Mesenchymal stem cell (in vitro differentiated cells and primary cell): ENCODE data around the gene MYRF.

ENCODE experiments used
- DNase-seq: peaks from one replicate; pipeline ENCODE4 v3.0.0-alpha.2; 2013
- H2AFZ ChIP-seq: one replicate; pipeline ENCODE4 v1.6.1; 2013; ENCODE audit warnings: low read depth, mild to moderate bottlenecking, control low read depth, inconsistent platforms, low read length, moderate library complexity
- H2AK5ac ChIP-seq: 2 replicates; pipeline ENCODE4 v1.6.1; 2013; ENCODE audit warnings: low read length, moderate library complexity, mild to moderate bottlenecking, inconsistent platforms; ENCODE audit not compliant: severe bottlenecking
- H2BK120ac ChIP-seq: one replicate; pipeline ENCODE4 v1.6.1; 2013; ENCODE audit warnings: low read depth, mild to moderate bottlenecking, inconsistent platforms, low read length, moderate library complexity
- H2BK12ac ChIP-seq, 2 experiments: one replicate each; pipeline ENCODE4 v1.6.1; 2013; ENCODE audit warnings: inconsistent platforms in 2 of 2, low read length in 2 of 2, mild to moderate bottlenecking in 2 of 2, moderate library complexity in 2 of 2, control low read depth in 1 of 2
- H2BK15ac ChIP-seq: one replicate; pipeline ENCODE4 v1.6.1; 2013; ENCODE audit warnings: mild to moderate bottlenecking, low read depth, inconsistent platforms; ENCODE audit not compliant: poor library complexity, severe bottlenecking
- H2BK5ac ChIP-seq: 2 replicates; pipeline ENCODE4 v1.6.1; 2013; ENCODE audit warnings: low read depth, mild to moderate bottlenecking, low read length, control low read depth, inconsistent platforms; ENCODE audit not compliant: poor library complexity, severe bottlenecking
- H3K14ac ChIP-seq, 2 experiments: one replicate each; pipeline ENCODE4 v1.6.1; 2013; ENCODE audit warnings: inconsistent platforms in 2 of 2, low read length in 2 of 2, control low read depth in 1 of 2, mild to moderate bottlenecking in 1 of 2, moderate library complexity in 1 of 2
- H3K18ac ChIP-seq, 2 experiments: one replicate each; pipeline ENCODE4 v1.6.1; 2013; ENCODE audit warnings: inconsistent platforms in 2 of 2, low read length in 2 of 2, control low read depth in 1 of 2, low read depth in 1 of 2, mild to moderate bottlenecking in 1 of 2
- H3K23ac ChIP-seq, 2 experiments: one replicate each; pipeline ENCODE4 v1.6.1; 2013; ENCODE audit warnings: inconsistent platforms in 2 of 2, low read length in 2 of 2, mild to moderate bottlenecking in 2 of 2, moderate library complexity in 2 of 2, control low read depth in 1 of 2
- H3K27ac ChIP-seq: 2 replicates; pipeline ENCODE4 v1.5.1; 2013; ENCODE audit warnings: mild to moderate bottlenecking, moderate library complexity, low read length, control low read depth, inconsistent platforms; ENCODE audit not compliant: poor library complexity, severe bottlenecking
- H3K27me3 ChIP-seq, 2 experiments: 2 replicates each; pipeline versions ENCODE4 v1.6.1 to v1.7.0; 2013; ENCODE audit warnings: low read length in 2 of 2, mild to moderate bottlenecking in 2 of 2, moderate library complexity in 2 of 2, control low read depth in 1 of 2, inconsistent platforms in 1 of 2; ENCODE audit not compliant: control insufficient read depth in 1 of 2, insufficient read depth in 1 of 2
- H3K36me3 ChIP-seq, 2 experiments: 2 replicates each; pipeline versions ENCODE4 v1.6.1 to v1.7.0; 2013; ENCODE audit warnings: low read length in 2 of 2, control low read depth in 1 of 2, inconsistent platforms in 1 of 2, low read depth in 1 of 2, mild to moderate bottlenecking in 1 of 2; ENCODE audit not compliant: insufficient read depth in 2 of 2, control insufficient read depth in 1 of 2
- H3K4ac ChIP-seq, 2 experiments: one replicate each; pipeline ENCODE4 v1.6.1; 2013; ENCODE audit warnings: inconsistent platforms in 2 of 2, low read length in 2 of 2, mild to moderate bottlenecking in 2 of 2, moderate library complexity in 2 of 2, control low read depth in 1 of 2, low read depth in 1 of 2
- H3K4me1 ChIP-seq: 2 replicates; pipeline ENCODE4 v1.6.1; 2013; ENCODE audit warnings: low read depth, low read length, control low read depth; ENCODE audit not compliant: control insufficient read depth, insufficient read depth
- H3K4me2 ChIP-seq: 2 replicates; pipeline ENCODE4 v1.6.1; 2013; ENCODE audit warnings: low read length, mild to moderate bottlenecking, inconsistent platforms; ENCODE audit not compliant: poor library complexity, severe bottlenecking
- H3K4me3 ChIP-seq, 2 experiments: 2 replicates each; pipeline versions ENCODE4 v1.5.1 to v1.7.0; 2013; ENCODE audit warnings: low read length in 2 of 2, mild to moderate bottlenecking in 2 of 2, control low read depth in 1 of 2, low read depth in 1 of 2; ENCODE audit not compliant: insufficient read depth in 1 of 2
- H3K79me1 ChIP-seq: replicated peaks from 2 replicates; pipeline ENCODE4 v1.6.1; 2013; ENCODE audit warnings: mild to moderate bottlenecking, control low read depth, low read length, inconsistent platforms; ENCODE audit not compliant: poor library complexity, severe bottlenecking
- H3K9ac ChIP-seq: 2 replicates; pipeline ENCODE4 v1.7.0; 2013; ENCODE audit warnings: mild to moderate bottlenecking, low read length, moderate library complexity
- H3K9me3 ChIP-seq: 2 replicates; pipeline ENCODE4 v1.7.0; 2013; ENCODE audit warnings: mild to moderate bottlenecking, low read length; ENCODE audit not compliant: control insufficient read depth
- H4K8ac ChIP-seq: one replicate; pipeline ENCODE4 v1.6.1; 2013; ENCODE audit warnings: inconsistent platforms, mild to moderate bottlenecking, low read length, moderate library complexity
- H4K91ac ChIP-seq: one replicate; pipeline ENCODE4 v1.6.1; 2013; ENCODE audit warnings: mild to moderate bottlenecking, low read length, inconsistent platforms
- WGBS: methylation state at CpG from one replicate; pipeline ENCODE4 v1.1.7; 2013; ENCODE audit warnings: mixed read lengths; 5-methylcytosine and 5-hydroxymethylcytosine counted together

Gene MYRF

DNA sequence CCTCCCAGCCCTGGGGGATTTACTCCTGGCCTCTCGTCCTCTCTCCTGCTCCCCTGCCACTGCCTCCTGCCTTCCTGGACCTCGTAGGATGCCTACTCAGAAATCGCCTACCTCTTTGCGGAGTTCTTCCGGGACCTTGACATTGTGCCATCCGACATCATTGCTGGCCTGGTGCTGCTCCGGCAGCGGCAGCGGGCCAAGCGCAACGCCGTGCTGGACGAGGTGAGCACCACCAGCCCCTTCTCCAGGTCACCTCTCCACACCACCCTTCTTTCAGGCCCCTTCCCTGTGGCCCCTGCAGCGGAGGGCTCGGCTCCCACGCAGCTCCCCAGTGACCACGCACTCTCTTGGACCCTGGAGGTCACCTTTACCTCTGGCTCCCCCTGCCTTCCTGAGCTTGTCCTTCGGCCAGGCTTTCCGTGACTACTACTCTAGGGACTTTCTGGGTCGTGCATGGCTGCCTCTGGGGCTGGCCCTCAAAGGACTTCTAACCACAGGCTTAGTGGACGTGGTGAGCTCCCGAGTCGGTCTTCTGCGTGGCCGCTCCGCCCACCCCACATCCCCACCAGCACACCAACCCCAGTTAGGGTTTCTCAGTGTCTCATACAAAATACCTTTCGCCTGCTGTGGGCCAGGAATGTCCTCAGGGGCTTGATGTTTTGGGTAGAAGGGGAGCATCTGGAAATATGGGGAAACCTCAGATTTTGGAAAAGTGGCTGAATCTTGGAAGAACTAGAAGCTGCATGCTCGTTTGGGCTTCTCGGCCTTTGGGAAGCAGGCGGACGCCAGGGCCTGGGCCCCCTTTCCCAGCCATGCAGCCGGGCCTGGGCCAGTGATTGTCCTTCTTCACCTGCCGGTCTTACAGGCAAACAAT is 24.1 kb upstream of the MYRF start:
- no peaks in the 10 kb centered on the region for H3K27me3 ChIP-seq
- H3K18ac ChIP-seq, result peak overlapping the region in 1 of 2 experiments; percentile 18
- H4K91ac ChIP-seq, result no peak overlapping the region
- H3K9ac ChIP-seq, result no peak overlapping the region
- no peak overlapping the region for H2AFZ ChIP-seq
- H3K4me3 ChIP-seq, result no peak overlapping the region
- no peaks in the 10 kb centered on the region for H3K79me1 ChIP-seq
- no peak for DNase-seq
- no peak overlapping the region for H3K14ac ChIP-seq
- no peak overlapping the region for H2BK5ac ChIP-seq
- peak overlapping the region; percentile 20 for H3K27ac ChIP-seq
- H3K9me3 ChIP-seq, result no peaks in the 10 kb centered on the region
- H3K4ac ChIP-seq, result no peak overlapping the region
- peak overlapping the region; percentile 18 for H2AK5ac ChIP-seq
- peaks cover 46% of the 10 kb centered on the region for H3K4me1 ChIP-seq
- peaks cover 12 to 73% of the 10 kb centered on the region in 2 experiments for H3K36me3 ChIP-seq
- peak overlapping the region in 1 of 2 experiments; percentile 6 for H2BK12ac ChIP-seq
- H3K23ac ChIP-seq, result no peak overlapping the region
- H3K4me2 ChIP-seq, result no peak overlapping the region
- peak overlapping the region; percentile 42 for H4K8ac ChIP-seq
- 86% methylated on average over 28 of the region's 33 CpGs for WGBS
- no peak overlapping the region for H2BK120ac ChIP-seq
- no peak overlapping the region for H2BK15ac ChIP-seq

DNA sequence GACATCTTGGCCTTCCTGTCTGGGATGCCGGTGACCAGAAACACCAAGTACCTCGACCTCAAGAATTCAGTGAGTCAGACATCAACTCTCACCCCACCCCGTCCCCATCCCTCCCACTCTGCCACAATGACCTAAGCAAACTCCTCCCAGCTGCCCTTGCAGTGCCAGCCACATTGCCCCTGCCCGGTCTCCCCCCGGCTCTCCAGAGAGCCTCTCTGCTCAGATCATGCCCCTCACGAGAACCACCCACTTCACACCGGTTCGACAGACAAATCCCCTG is 23.6 kb upstream of the MYRF start:
- Histone ChIP-seq H2AK5ac (no peak overlapping the region), H3K9ac (no peak overlapping the region), H3K27ac (peak overlapping the region; percentile 17), H3K4ac (no peak overlapping the region), H3K36me3 (peaks cover 9 to 71% of the 10 kb centered on the region in 2 experiments), H3K14ac (no peak overlapping the region), H4K8ac (no peak overlapping the region), H2BK5ac (no peak overlapping the region), H3K4me3 (no peak overlapping the region), H2AFZ (no peak overlapping the region), H2BK12ac (peak overlapping the region in 1 of 2 experiments; percentile 6), H4K91ac (no peak overlapping the region), H3K18ac (peak overlapping the region in 1 of 2 experiments; percentile 28), H3K27me3 (no peaks in the 10 kb centered on the region), H3K23ac (no peak overlapping the region), H3K79me1 (no peaks in the 10 kb centered on the region), H3K9me3 (no peaks in the 10 kb centered on the region), H3K4me1 (peaks cover 46% of the 10 kb centered on the region), H2BK15ac (no peak overlapping the region), H2BK120ac (no peak overlapping the region), H3K4me2 (no peak overlapping the region)
- DNase-seq, result peak; percentile 72
- WGBS, result 40% methylated on average over 8 of the region's 8 CpGs

DNA sequence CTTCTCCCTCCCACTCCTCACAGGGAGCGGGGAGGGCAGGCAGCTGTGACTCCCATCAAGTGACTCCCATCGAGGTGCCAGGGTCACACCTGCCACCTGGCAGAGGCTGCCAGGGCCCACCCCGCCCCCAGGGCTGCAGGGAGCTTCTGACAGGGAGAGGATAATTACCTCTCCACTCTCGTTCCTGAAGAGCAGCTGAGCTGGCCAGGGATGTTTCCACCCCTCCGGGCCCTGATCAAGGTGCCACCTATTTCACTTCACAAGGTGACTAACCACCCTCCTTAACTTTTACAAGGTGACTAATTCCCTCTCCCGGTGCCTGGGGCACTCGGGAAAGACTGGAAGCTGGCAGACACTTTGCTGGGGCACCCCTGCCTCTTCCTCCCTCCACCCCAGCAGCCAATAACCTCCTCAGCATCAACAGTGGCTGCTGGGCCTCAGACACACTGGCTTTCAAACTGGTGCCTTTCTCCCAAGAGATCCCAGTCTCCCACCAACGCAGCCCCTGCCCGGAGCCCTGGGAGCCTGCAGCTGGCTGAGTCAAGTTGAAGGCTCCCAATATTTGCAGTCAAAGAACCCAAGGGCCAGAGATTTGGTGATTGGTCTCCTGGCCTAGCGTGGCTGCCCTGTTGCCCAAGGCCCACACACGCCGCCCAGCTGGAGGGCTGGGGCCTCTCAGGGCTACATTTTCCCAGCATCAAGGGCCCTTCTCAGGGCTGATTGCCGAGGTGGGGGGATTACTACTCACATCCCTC is 22.0 kb upstream of the MYRF start:
- H2BK12ac ChIP-seq, result no peak overlapping the region
- no peak overlapping the region for H2AK5ac ChIP-seq
- no peak overlapping the region for H3K9ac ChIP-seq
- no peak overlapping the region for H3K14ac ChIP-seq
- no peak overlapping the region for H2BK120ac ChIP-seq
- no peaks in the 10 kb centered on the region for H3K27me3 ChIP-seq
- H2BK15ac ChIP-seq, result no peak overlapping the region
- H3K36me3 ChIP-seq, result peaks cover 10 to 72% of the 10 kb centered on the region in 2 experiments
- WGBS, result 89% methylated on average over 12 of the region's 13 CpGs
- no peaks in the 10 kb centered on the region for H3K9me3 ChIP-seq
- no peak overlapping the region for H2BK5ac ChIP-seq
- peaks cover 45% of the 10 kb centered on the region for H3K4me1 ChIP-seq
- no peak overlapping the region for H4K8ac ChIP-seq
- peak overlapping the region; percentile 18 for H4K91ac ChIP-seq
- H3K4me2 ChIP-seq, result no peak overlapping the region
- H3K4me3 ChIP-seq, result no peak overlapping the region
- no peak overlapping the region for H3K27ac ChIP-seq
- DNase-seq, result no peak
- H3K18ac ChIP-seq, result no peak overlapping the region
- no peak overlapping the region for H3K4ac ChIP-seq
- no peaks in the 10 kb centered on the region for H3K79me1 ChIP-seq
- H2AFZ ChIP-seq, result no peak overlapping the region
- no peak overlapping the region for H3K23ac ChIP-seq

DNA sequence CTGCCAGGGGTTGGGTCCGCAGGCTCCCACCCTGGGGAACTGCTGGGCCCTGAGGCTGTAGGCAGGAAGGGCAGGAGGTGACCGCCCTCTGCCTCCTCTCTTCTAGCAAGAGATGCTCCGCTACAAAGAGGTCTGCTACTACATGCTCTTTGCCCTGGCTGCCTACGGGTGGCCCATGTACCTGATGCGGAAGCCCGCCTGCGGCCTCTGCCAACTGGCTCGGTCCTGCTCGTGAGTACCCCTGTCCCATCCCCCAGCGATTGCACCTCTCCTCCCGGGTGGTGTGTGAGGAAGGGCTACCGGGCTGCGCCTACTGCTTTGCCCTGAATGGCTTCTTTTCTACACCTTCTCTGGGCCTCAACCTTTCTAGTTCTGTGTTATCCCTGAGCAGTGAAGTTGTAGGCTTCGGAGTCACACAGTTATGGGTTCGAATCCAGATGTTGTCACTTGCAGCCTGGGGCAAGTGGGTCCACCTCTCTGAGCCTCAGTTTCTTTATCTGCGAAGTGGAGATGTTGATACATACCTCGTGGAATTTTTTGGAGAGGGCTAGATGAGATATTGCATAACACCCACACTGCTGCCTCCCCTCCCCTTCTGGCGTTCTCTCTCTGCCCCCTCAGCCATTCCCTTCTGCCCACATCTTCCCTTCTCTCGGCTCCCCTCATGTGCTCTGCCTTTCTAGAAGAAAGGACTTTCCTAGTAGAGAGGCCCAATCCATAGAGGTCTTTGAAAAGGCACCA is 21.1 kb upstream of the MYRF start:
- no peaks in the 10 kb centered on the region for H3K27me3 ChIP-seq
- peaks cover 16 to 75% of the 10 kb centered on the region in 2 experiments for H3K36me3 ChIP-seq
- no peak overlapping the region for H3K4ac ChIP-seq
- no peak overlapping the region for H4K91ac ChIP-seq
- H4K8ac ChIP-seq, result no peak overlapping the region
- H3K79me1 ChIP-seq, result no peaks in the 10 kb centered on the region
- no peak overlapping the region for H3K18ac ChIP-seq
- H3K9ac ChIP-seq, result peak overlapping the region; percentile 42
- no peak for DNase-seq
- H2BK120ac ChIP-seq, result no peak overlapping the region
- H3K23ac ChIP-seq, result no peak overlapping the region
- no peak overlapping the region for H2AK5ac ChIP-seq
- no peak overlapping the region for H2BK5ac ChIP-seq
- H3K4me3 ChIP-seq, result no peak overlapping the region
- H3K4me2 ChIP-seq, result no peak overlapping the region
- H3K9me3 ChIP-seq, result no peaks in the 10 kb centered on the region
- no peak overlapping the region for H2AFZ ChIP-seq
- WGBS, result 91% methylated on average over 19 of the region's 19 CpGs
- H3K14ac ChIP-seq, result no peak overlapping the region
- peaks cover 37% of the 10 kb centered on the region for H3K4me1 ChIP-seq
- no peak overlapping the region for H2BK12ac ChIP-seq
- no peak overlapping the region for H2BK15ac ChIP-seq
- H3K27ac ChIP-seq, result no peak overlapping the region
